Natural killer cell (primary cell): ENCODE data around the gene SMPD3. TPM values are rescaled to one million over a fixed set of nuclear protein-coding genes. Genes with fewer than 3 reads are reported as not detected.

Experiments
- ATAC-seq, 3 donors: fragments of 150-1000 bp in 2 of 3; fragments of 200-7000 bp in 1 of 3; cut with Tn5 transposase; 1 replicate in 1 of 3; 2 replicates in 2 of 3; pipeline ENCODE4 v1.10.0; 2021; ENCODE audit warnings: mild to moderate bottlenecking in 2 of 3, moderate library complexity in 2 of 3
- DNase-seq, 2 donors: peaks; one replicate each; pipeline versions ENCODE4 v3.0.0 to v3.0.0-alpha.2; 2013 to 2021; ENCODE audit warnings: mixed read lengths in 1 of 2
- H3K27ac ChIP-seq: one replicate; pipeline ENCODE4 v1.5.1; 2013; ENCODE audit warnings: mild to moderate bottlenecking, low read length
- H3K27me3 ChIP-seq: one replicate; pipeline ENCODE4 v1.6.1; 2013; ENCODE audit warnings: low read length; ENCODE audit not compliant: control insufficient read depth, insufficient read depth
- H3K36me3 ChIP-seq: one replicate; pipeline ENCODE4 v1.6.1; 2013; ENCODE audit warnings: low read length; ENCODE audit not compliant: control insufficient read depth, insufficient read depth
- H3K4me1 ChIP-seq: one replicate; pipeline ENCODE4 v1.6.1; 2013; ENCODE audit warnings: low read length; ENCODE audit not compliant: control insufficient read depth, insufficient read depth
- H3K4me3 ChIP-seq: one replicate; pipeline ENCODE4 v1.5.1; 2013; ENCODE audit warnings: low read length
- H3K9me3 ChIP-seq: one replicate; pipeline ENCODE4 v1.6.1; 2013; ENCODE audit warnings: low read length; ENCODE audit not compliant: control insufficient read depth, insufficient read depth
- H3K27ac Mint-ChIP-seq, 2 donors: one replicate each; pipeline ENCODE4 v1.8.0; 2022; ENCODE audit warnings: mild to moderate bottlenecking in 2 of 2, mixed read lengths in 2 of 2, moderate library complexity in 1 of 2
- H3K27me3 Mint-ChIP-seq, 2 donors: one replicate each; pipeline ENCODE4 v1.8.0; 2022; ENCODE audit warnings: low read depth in 2 of 2, mixed read lengths in 2 of 2
- H3K36me3 Mint-ChIP-seq: one replicate; pipeline ENCODE4 v1.8.0; 2022; ENCODE audit warnings: mixed read lengths
- H3K4me1 Mint-ChIP-seq, 2 donors: one replicate each; pipeline ENCODE4 v1.8.0; 2022; ENCODE audit warnings: mixed read lengths in 2 of 2
- H3K4me3 Mint-ChIP-seq: one replicate; pipeline ENCODE4 v1.8.0; 2022; ENCODE audit warnings: mild to moderate bottlenecking, moderate library complexity, mixed read lengths
- H3K9me3 Mint-ChIP-seq, 2 donors: one replicate each; pipeline ENCODE4 v1.8.0; 2022; ENCODE audit warnings: mixed read lengths in 2 of 2
- CTCF ChIP-seq: fragments of 200-600 bp; IDR thresholded peaks from one replicate; pipeline ENCODE4 v1.8.0; 2022; ENCODE audit warnings: antibody characterized with exemption
- WGBS: methylation state at CpG from one replicate; pipeline ENCODE4 v1.1.7; 2013; ENCODE audit warnings: missing lambda C conversion rate; ENCODE audit not compliant: insufficient coverage; 5-methylcytosine and 5-hydroxymethylcytosine counted together
- intact Hi-C: fragments of 100-400 bp; cut with micrococcal nuclease; formaldehyde crosslinking; loops from one replicate; pipeline ENCODE4 v1.14.2; 2022
- total RNA-seq, 4 donors: library from RNA; stranded (reverse); fragments of 120-200 nt in 1 of 4; gene quantifications; one replicate each; pipeline versions ENCODE4 v1.2.3 to v1.2.4, GENCODE V29; 2013 to 2022

Gene SMPD3
- total RNA-seq, 3 donors from 2014 or later (not counting 1 experiment from before 2014, with no cell fraction given) = 2.4 to 13.3 (median 3.2) TPM

DNA sequence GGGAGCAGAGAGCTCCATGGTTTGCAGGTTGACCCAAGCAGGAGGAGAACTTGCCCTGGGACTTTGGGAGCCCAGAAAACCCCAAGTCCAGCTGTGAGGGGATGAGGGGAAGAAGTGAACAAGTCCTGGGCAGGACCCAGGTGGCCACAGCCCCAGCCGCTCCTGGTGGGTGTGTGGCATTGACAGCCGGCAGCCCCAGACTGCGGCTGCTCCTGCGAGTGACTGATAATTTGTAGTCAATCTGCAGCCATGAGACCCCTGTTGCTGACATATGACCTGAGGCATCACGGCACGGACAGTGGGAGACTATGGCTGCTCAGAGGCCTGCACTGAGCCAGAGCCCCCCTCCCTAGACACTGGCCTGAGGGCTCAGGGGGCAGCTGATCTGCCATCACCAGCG is 71.1 kb downstream of the SMPD3 start:
- Mint-ChIP-seq H3K27me3 (no peaks in the 10 kb centered on the region), H3K27ac (no peak overlapping the region), H3K9me3 (no peaks in the 10 kb centered on the region), H3K4me1 (peaks cover 5 to 12% of the 10 kb centered on the region in 2 donors), H3K4me3 (no peak overlapping the region), H3K36me3 (no peaks in the 10 kb centered on the region)
- DNase-seq = no peak
- no peak overlapping the region for H3K27ac ChIP-seq
- peaks cover 7% of the 10 kb centered on the region for H3K4me1 ChIP-seq
- H3K4me3 ChIP-seq = no peak overlapping the region
- intact Hi-C loops = no loop called here
- no peaks in the 10 kb centered on the region for H3K36me3 ChIP-seq
- no peak for ATAC-seq
- H3K9me3 ChIP-seq = no peaks in the 10 kb centered on the region
- H3K27me3 ChIP-seq = no peaks in the 10 kb centered on the region
- WGBS = 96% methylated on average over 7 of the region's 7 CpGs
- no peak for TF ChIP-seq CTCF

GRCh38 chr16:68376590-68376989 is 71.7 kb downstream of the SMPD3 start:
- Histone ChIP-seq H3K27me3 (no peaks in the 10 kb centered on the region), H3K9me3 (no peaks in the 10 kb centered on the region), H3K4me3 (no peak overlapping the region), H3K27ac (no peak overlapping the region), H3K4me1 (peaks cover 9% of the 10 kb centered on the region), H3K36me3 (no peaks in the 10 kb centered on the region)
- no peak for ATAC-seq
- Mint-ChIP-seq H3K9me3 (no peaks in the 10 kb centered on the region), H3K4me1 (peaks cover 9 to 15% of the 10 kb centered on the region in 2 donors), H3K27me3 (no peaks in the 10 kb centered on the region), H3K4me3 (no peak overlapping the region), H3K36me3 (no peaks in the 10 kb centered on the region), H3K27ac (no peak overlapping the region)
- WGBS = 87% methylated on average over 6 of the region's 6 CpGs
- TF ChIP-seq CTCF = no peak
- no peak for DNase-seq
- intact Hi-C loops = no loop called here

DNA sequence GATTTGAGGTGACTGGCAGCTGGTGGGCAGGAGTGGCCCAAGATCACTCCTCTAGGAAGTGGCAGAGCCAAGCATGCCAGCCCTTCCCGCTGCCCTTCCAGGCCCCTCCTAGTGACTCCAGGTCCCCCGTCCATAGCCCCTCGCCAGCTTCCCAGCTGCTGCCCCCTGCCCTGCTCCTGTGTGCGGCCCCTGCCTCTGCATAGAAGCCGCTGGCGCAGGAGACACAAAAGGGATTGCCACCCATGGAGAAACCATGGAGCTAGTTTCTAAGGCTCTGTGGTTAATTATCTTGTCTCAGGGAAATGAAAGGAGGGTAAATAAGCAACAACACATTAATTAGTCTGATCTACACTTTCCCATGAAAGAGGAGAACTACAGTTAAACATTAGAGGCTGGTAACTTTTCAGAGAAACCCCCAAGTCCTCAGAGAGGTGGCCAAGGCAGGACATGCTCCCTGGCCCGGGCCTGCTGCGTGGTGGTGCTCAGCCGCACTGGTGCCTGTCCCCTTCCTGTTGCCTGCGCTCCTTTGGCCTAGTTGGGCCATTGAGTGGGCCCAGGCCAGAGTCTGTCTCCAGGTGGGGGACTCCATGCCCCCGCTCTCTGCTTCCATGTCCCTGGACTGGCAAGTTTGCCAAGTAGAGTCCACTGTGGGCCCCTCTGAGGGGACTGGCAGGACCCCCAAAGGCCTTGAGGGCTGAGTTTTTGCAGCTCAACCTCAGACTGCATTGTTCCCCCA is 72.3 kb downstream of the SMPD3 start:
- no peaks in the 10 kb centered on the region for H3K9me3 Mint-ChIP-seq
- no peak for ATAC-seq
- Histone ChIP-seq H3K4me3 (no peak overlapping the region), H3K4me1 (peaks cover 15% of the 10 kb centered on the region), H3K36me3 (no peaks in the 10 kb centered on the region), H3K9me3 (no peaks in the 10 kb centered on the region), H3K27me3 (no peaks in the 10 kb centered on the region), H3K27ac (no peak overlapping the region)
- H3K27ac Mint-ChIP-seq = no peak overlapping the region
- H3K4me1 Mint-ChIP-seq = peaks cover 10 to 21% of the 10 kb centered on the region in 2 donors
- no peaks in the 10 kb centered on the region for H3K36me3 Mint-ChIP-seq
- TF ChIP-seq CTCF = no peak
- H3K27me3 Mint-ChIP-seq = no peaks in the 10 kb centered on the region
- WGBS = 94% methylated on average over 11 of the region's 11 CpGs
- intact Hi-C loops = no loop called here
- no peak for DNase-seq
- H3K4me3 Mint-ChIP-seq = no peak overlapping the region
